Common myeloid progenitor, CD34-positive (primary cell): Measurements from ENCODE around the gene EOMES.

ENCODE experiments used
- CTCF ChIA-PET: fragments of 350-600 bp; sonication (Branson Sonifier 250); formaldehyde crosslinking; loops from one replicate; lab custom pipeline; 2021; ENCODE audit warnings: antibody characterized with exemption; lab: Charles Lee
- POLR2A ChIA-PET: fragments of 350-600 bp; sonication (Branson Sonifier 250); formaldehyde crosslinking; loops from one replicate; lab custom pipeline; 2021; ENCODE audit warnings: antibody characterized with exemption; lab: Charles Lee
- DNase-seq, 3 donors: peaks; one replicate each; pipeline versions ENCODE4 v3.0.0 to v3.0.0-alpha.2; 2013
- H3K27ac ChIP-seq, 2 experiments: 1 replicate in 1 of 2; 2 replicates in 1 of 2; pipeline ENCODE4 v1.7.0; 2013; ENCODE audit warnings: inconsistent platforms in 2 of 2, low read length in 2 of 2, mild to moderate bottlenecking in 2 of 2, low read depth in 1 of 2, moderate library complexity in 1 of 2; ENCODE audit not compliant: severe bottlenecking in 2 of 2, insufficient read depth in 1 of 2, poor library complexity in 1 of 2
- H3K27me3 ChIP-seq, 5 experiments: replicated peaks in 2 of 5; 1 replicate in 3 of 5; 2 replicates in 2 of 5; pipeline versions ENCODE4 v1.6.1 to v1.7.0; 2013; ENCODE audit warnings: low read length in 4 of 5, mild to moderate bottlenecking in 2 of 5, moderate library complexity in 2 of 5, inconsistent platforms in 1 of 5; ENCODE audit not compliant: insufficient read depth in 5 of 5, control insufficient read depth in 4 of 5
- H3K36me3 ChIP-seq, 4 experiments: 1 replicate in 2 of 4; 2 replicates in 2 of 4; pipeline versions ENCODE4 v1.6.1 to v1.7.0; 2013; ENCODE audit warnings: low read length in 3 of 4, control low read depth in 1 of 4, mild to moderate bottlenecking in 1 of 4; ENCODE audit not compliant: control insufficient read depth in 4 of 4, insufficient read depth in 4 of 4
- H3K4me1 ChIP-seq, 4 experiments: 1 replicate in 3 of 4; 2 replicates in 1 of 4; pipeline versions ENCODE4 v1.6.1 to v1.7.1; 2013; ENCODE audit warnings: low read length in 3 of 4, mild to moderate bottlenecking in 3 of 4, control low read depth in 1 of 4, inconsistent platforms in 1 of 4, moderate library complexity in 1 of 4; ENCODE audit not compliant: control insufficient read depth in 4 of 4, insufficient read depth in 4 of 4; ENCODE audit errors: control extremely low read depth in 1 of 4
- H3K4me3 ChIP-seq, 7 experiments: 1 replicate in 4 of 7; 2 replicates in 3 of 7; pipeline versions ENCODE4 v1.5.1 to v1.7.0; 2013; ENCODE audit warnings: mild to moderate bottlenecking in 7 of 7, low read length in 6 of 7, moderate library complexity in 6 of 7, inconsistent platforms in 2 of 7, low read depth in 2 of 7, control low read depth in 1 of 7; ENCODE audit not compliant: insufficient read depth in 4 of 7, control insufficient read depth in 1 of 7; ENCODE audit errors: extremely low read depth in 1 of 7
- H3K9me3 ChIP-seq, 5 experiments: 1 replicate in 4 of 5; 2 replicates in 1 of 5; pipeline versions ENCODE4 v1.6.1 to v1.7.1; 2013; ENCODE audit warnings: low read length in 4 of 5, mild to moderate bottlenecking in 2 of 5, inconsistent platforms in 1 of 5, low read depth in 1 of 5, moderate library complexity in 1 of 5; ENCODE audit not compliant: control insufficient read depth in 4 of 5, insufficient read depth in 2 of 5; ENCODE audit errors: control extremely low read depth in 1 of 5
- whole genome bisulfite sequencing: methylation state at CpG from one replicate; pipeline ENCODE4 v1.1.5; 2013; ENCODE audit not compliant: insufficient coverage; 5-methylcytosine and 5-hydroxymethylcytosine counted together

The EOMES gene

GRCh38 chr3:27684302-27684701 is 37.8 kb downstream of the EOMES start:
- peaks cover 0 to 4% (median 0%) of the 10 kb centered on the region in 5 experiments for H3K9me3 ChIP-seq
- H3K27ac ChIP-seq, result no peak overlapping the region
- no peaks in the 10 kb centered on the region for H3K36me3 ChIP-seq
- H3K4me1 ChIP-seq, result peaks cover 0 to 4% (median 4%) of the 10 kb centered on the region in 4 experiments
- CTCF ChIA-PET, result no interaction called here
- DNase-seq, result no peak
- H3K27me3 ChIP-seq, result no peaks in the 10 kb centered on the region
- POLR2A ChIA-PET, result no interaction called here
- no CpG with 5 or more reads among the region's 2 CpGs for WGBS
- H3K4me3 ChIP-seq, result no peak overlapping the region

- Histone ChIP-seq H3K36me3 (no peaks in the 10 kb centered on the region), H3K27ac (no peak overlapping the region)
- CTCF ChIA-PET, result interaction anchor here (0.6 to 2.7 kb wide), 16 partner anchors 20 to 667 kb away, joined by 3 to 13 read pairs (median 4); partner anchors contain the start of genes AZI2 and ZCWPW2
Measured at GRCh38 chr3:27681249-27681748, 40.8 kb downstream of the EOMES start.

GRCh38 chr3:27680517-27681246 is 41.4 kb downstream of the EOMES start:
- Histone ChIP-seq H3K9me3 (no peaks in the 10 kb centered on the region), H3K36me3 (no peaks in the 10 kb centered on the region), H3K27ac (no peak overlapping the region), H3K27me3 (no peaks in the 10 kb centered on the region), H3K4me3 (no peak overlapping the region), H3K4me1 (peaks cover 0 to 4% (median 4%) of the 10 kb centered on the region in 4 experiments)
- ChIA-PET CTCF (interaction anchor here (0.6 to 2.7 kb wide), 19 partner anchors 8 to 668 kb away, joined by 3 to 13 read pairs (median 4); partner anchors contain the start of genes AZI2 and ZCWPW2), POLR2A (no interaction called here)
- DNase-seq, result no peak
- WGBS, result 81% methylated on average over 4 of the region's 5 CpGs

More at GRCh38 chr3:27681249-27681748, 40.8 kb downstream of the EOMES start:
- H3K9me3 ChIP-seq, result no peaks in the 10 kb centered on the region
- WGBS, result no CpG with 5 or more reads among the region's 6 CpGs
- no peaks in the 10 kb centered on the region for H3K27me3 ChIP-seq
- POLR2A ChIA-PET, result interaction anchor here (0.5 to 0.8 kb wide), 2 partner anchors 12 to 598 kb away, joined by 3 read pairs; no protein-coding TSS in a partner anchor
- H3K4me1 ChIP-seq, result peaks cover 0 to 4% (median 4%) of the 10 kb centered on the region in 4 experiments
- DNase-seq, result peak; percentile 79 to 87 (median 86)
- peak overlapping the region in 3 of 7 experiments; percentile 0 to 46 (median 8) for H3K4me3 ChIP-seq

- CTCF ChIA-PET, result interaction anchor here (0.9 to 2.1 kb wide), 7 partner anchors 12 to 368 kb away, joined by 3 to 13 read pairs (median 3); no protein-coding TSS in a partner anchor
- DNase-seq, result no peak
- POLR2A ChIA-PET, result no interaction called here
- Histone ChIP-seq H3K27me3 (no peaks in the 10 kb centered on the region), H3K27ac (no peak overlapping the region), H3K36me3 (no peaks in the 10 kb centered on the region), H3K9me3 (no peaks in the 10 kb centered on the region), H3K4me3 (no peak overlapping the region), H3K4me1 (peaks cover 0 to 4% (median 4%) of the 10 kb centered on the region in 4 experiments)
- WGBS, result 100% methylated on average over 1 of the region's 1 CpG
Measured at GRCh38 chr3:27679691-27680090, 42.4 kb downstream of the EOMES start.

- H3K9me3 ChIP-seq, result no peaks in the 10 kb centered on the region
- ChIA-PET POLR2A (no interaction called here), CTCF (interaction anchor here (0.9 kb wide), 1 partner anchor 544 kb away, joined by 3 read pairs; no protein-coding TSS in a partner anchor)
- peaks cover 0 to 13% (median 4%) of the 10 kb centered on the region in 4 experiments for H3K4me1 ChIP-seq
- no peak overlapping the region for H3K4me3 ChIP-seq
- no peak for DNase-seq
- no peak overlapping the region for H3K27ac ChIP-seq
- H3K27me3 ChIP-seq, result no peaks in the 10 kb centered on the region
- no peaks in the 10 kb centered on the region for H3K36me3 ChIP-seq
Measured at GRCh38 chr3:27678234-27678633, 43.9 kb downstream of the EOMES start.

- H3K27me3 ChIP-seq, result no peaks in the 10 kb centered on the region
- peaks cover 0 to 15% (median 4%) of the 10 kb centered on the region in 4 experiments for H3K4me1 ChIP-seq
- 94% methylated on average over 2 of the region's 3 CpGs for WGBS
- ChIA-PET CTCF (interaction anchor here (1.4 kb wide), 1 partner anchor 11 kb away, joined by 3 read pairs; no protein-coding TSS in a partner anchor), POLR2A (no interaction called here)
- H3K27ac ChIP-seq, result no peak overlapping the region
- no peak overlapping the region for H3K4me3 ChIP-seq
- DNase-seq, result no peak
- H3K36me3 ChIP-seq, result no peaks in the 10 kb centered on the region
- no peaks in the 10 kb centered on the region for H3K9me3 ChIP-seq
Measured at GRCh38 chr3:27677565-27677964, 44.6 kb downstream of the EOMES start.

GRCh38 chr3:27675287-27675686 is 46.8 kb downstream of the EOMES start:
- H3K9me3 ChIP-seq, result no peaks in the 10 kb centered on the region
- no peaks in the 10 kb centered on the region for H3K36me3 ChIP-seq
- H3K4me3 ChIP-seq, result no peak overlapping the region
- CTCF ChIA-PET, result interaction anchor here (1.9 kb wide), 1 partner anchor 37 kb away, joined by 4 read pairs; no protein-coding TSS in a partner anchor
- H3K27ac ChIP-seq, result no peak overlapping the region
- no peaks in the 10 kb centered on the region for H3K27me3 ChIP-seq
- peaks cover 0 to 12% (median 0%) of the 10 kb centered on the region in 4 experiments for H3K4me1 ChIP-seq
- WGBS, result 100% methylated on average over 2 of the region's 3 CpGs
- no peak for DNase-seq
- POLR2A ChIA-PET, result no interaction called here
